ENCODE results near the gene PIP4K2A. TPM values are rescaled to one million over a fixed set of nuclear protein-coding genes. Genes with fewer than 3 reads are reported as not detected.
A peak's percentile ranks its signal among the peaks of the same experiment; 100 is the strongest.

Gene PIP4K2A
- total RNA-seq, 6 experiments from 2014 or later, result 8.1 to 27.6 (median 12.0) TPM

GRCh38 chr10:22537810-22538209 lies 176.6 kb downstream of the PIP4K2A start:
- DNase-seq, result no peak
- WGBS (ENCODE audit: insufficient coverage, low coverage, low lambda C conversion rate, missing lambda C conversion rate), result 71% methylated on average over 2 of the region's 6 CpGs
- no peaks in the 10 kb centered on the region for H3K27me3 ChIP-seq
- H3K27ac ChIP-seq, result no peak overlapping the region
- intact Hi-C loops (cut with DNase I), result no loop called here
- no peaks in the 10 kb centered on the region for H3K9me3 ChIP-seq
- TF ChIP-seq CTCF (IDR thresholded peaks at IDR 0.05) (no peak), POLR2A (IDR thresholded peaks at IDR 0.05) (no peak)
- H3K4me3 ChIP-seq, result no peak overlapping the region
- H3K36me3 ChIP-seq, result peaks cover 0 to 14% (median 6%) of the 10 kb centered on the region in 4 donors
- H3K4me1 ChIP-seq, result no peaks in the 10 kb centered on the region
- peak in 1 of 4 donors; percentile 32 for ATAC-seq

- H3K4me1 ChIP-seq, result no peaks in the 10 kb centered on the region
- ATAC-seq, result no peak
- no peak overlapping the region for H3K27ac ChIP-seq
- no peaks in the 10 kb centered on the region for H3K9me3 ChIP-seq
- intact Hi-C loops (cut with DNase I), result no loop called here
- H3K36me3 ChIP-seq, result peaks cover 0 to 13% (median 4%) of the 10 kb centered on the region in 4 donors
- no peak for DNase-seq
- TF ChIP-seq CTCF (IDR thresholded peaks at IDR 0.05), result no peak
- no peak for TF ChIP-seq POLR2A (IDR thresholded peaks at IDR 0.05)
- WGBS (ENCODE audit: insufficient coverage, low coverage, low lambda C conversion rate, missing lambda C conversion rate), result 87% methylated on average over 8 of the region's 8 CpGs
- no peaks in the 10 kb centered on the region for H3K27me3 ChIP-seq
- no peak overlapping the region for H3K4me3 ChIP-seq
These were observed 177.8 kb downstream of the PIP4K2A start for GRCh38 chr10:22536620-22537019.

- Histone ChIP-seq H3K27ac (no peak overlapping the region), H3K9me3 (no peaks in the 10 kb centered on the region), H3K36me3 (peaks cover 0 to 8% (median 3%) of the 10 kb centered on the region in 4 donors), H3K4me1 (no peaks in the 10 kb centered on the region), H3K4me3 (no peak overlapping the region), H3K27me3 (no peaks in the 10 kb centered on the region)
- WGBS (ENCODE audit: insufficient coverage, low coverage, low lambda C conversion rate, missing lambda C conversion rate), result 68% methylated on average over 9 of the region's 9 CpGs
- intact Hi-C loops (cut with DNase I), result no loop called here
- ATAC-seq (peak in 2 of 4 donors; percentile 21 to 82), DNase-seq (no peak)
- no peak for TF ChIP-seq CTCF (IDR thresholded peaks at IDR 0.05)
- no peak for TF ChIP-seq POLR2A (IDR thresholded peaks at IDR 0.05)
These were observed 179.4 kb downstream of the PIP4K2A start for GRCh38 chr10:22534849-22535604.

GRCh38 chr10:22531441-22531840 lies 182.9 kb downstream of the PIP4K2A start:
- intact Hi-C loops (cut with DNase I), result no loop called here
- no peaks in the 10 kb centered on the region for H3K27me3 ChIP-seq
- TF ChIP-seq POLR2A (IDR thresholded peaks at IDR 0.05) (no peak), CTCF (IDR thresholded peaks at IDR 0.05) (no peak)
- no peaks in the 10 kb centered on the region for H3K4me1 ChIP-seq
- ATAC-seq (no peak), DNase-seq (no peak)
- H3K27ac ChIP-seq, result no peak overlapping the region
- H3K4me3 ChIP-seq, result no peak overlapping the region
- no peaks in the 10 kb centered on the region for H3K36me3 ChIP-seq
- H3K9me3 ChIP-seq, result no peaks in the 10 kb centered on the region
- WGBS (ENCODE audit: insufficient coverage, low coverage, low lambda C conversion rate, missing lambda C conversion rate), result 100% methylated on average over 1 of the region's 2 CpGs
